ENCODE results near the gene GNG7.
"Not testable (repeated sequence)": the region's sequence is repeated elsewhere in the genome, so short reads cannot be mapped to it uniquely, and the experiment has no call there.

The GNG7 gene

DNA sequence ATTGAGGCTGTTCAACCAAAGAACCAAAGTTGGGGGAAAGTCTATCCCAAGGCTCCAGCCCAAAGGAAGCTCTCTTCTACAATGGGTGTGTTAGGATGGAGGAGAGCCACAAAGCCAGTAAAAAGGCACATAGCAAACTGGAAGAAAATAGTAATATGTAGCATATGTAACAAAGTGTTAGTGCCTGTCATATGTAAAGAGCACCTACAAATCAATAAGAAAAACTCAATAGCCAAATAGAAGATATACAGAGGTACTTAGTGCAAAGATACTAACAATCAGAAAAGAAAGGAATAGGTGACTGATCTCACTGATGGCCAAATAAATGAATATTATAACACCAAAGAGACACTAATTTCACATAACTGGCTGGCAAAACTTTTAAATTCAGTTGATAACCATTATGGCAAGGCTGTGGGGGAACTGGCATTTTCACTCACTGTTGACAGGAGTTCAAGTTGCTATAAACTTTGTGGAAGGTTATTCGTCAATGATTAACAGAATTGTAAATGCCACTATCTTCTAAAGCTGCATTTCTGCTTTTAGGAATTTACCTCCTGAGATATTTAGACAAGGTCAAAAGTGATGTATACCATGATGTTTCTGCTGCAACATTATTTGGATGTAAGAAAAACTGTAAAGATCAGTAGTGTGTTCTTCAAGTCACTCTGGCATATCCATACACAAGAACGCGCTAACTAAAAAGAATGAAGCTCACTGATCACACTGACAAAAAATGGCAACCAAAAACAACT lies 110.8 kb downstream of the GNG7 start:
- DNase-seq, result no peak

GRCh38 chr19:2590630-2591399 lies 111.7 kb downstream of the GNG7 start:
- DNase-seq, result no peak

DNA sequence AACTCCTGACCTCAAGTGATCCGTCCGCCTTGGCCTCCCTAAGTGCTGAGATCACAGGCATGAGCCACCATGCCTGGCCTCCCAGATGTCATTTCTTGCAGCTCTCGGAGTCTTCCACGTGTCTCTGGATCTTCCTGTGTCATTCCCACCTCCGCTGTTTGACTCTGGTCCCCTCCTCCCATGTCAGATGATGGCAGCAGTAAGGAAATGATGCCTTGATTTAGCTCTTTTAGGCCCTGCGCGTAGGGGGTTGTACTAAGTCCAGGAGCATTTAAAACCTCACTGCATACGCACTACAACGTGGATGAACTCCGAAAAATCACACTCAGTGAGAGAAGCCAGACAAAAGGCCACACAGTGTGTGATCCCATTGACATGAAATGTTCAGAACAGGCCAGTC lies 113.1 kb downstream of the GNG7 start:
- DNase-seq, result no peak

DNA sequence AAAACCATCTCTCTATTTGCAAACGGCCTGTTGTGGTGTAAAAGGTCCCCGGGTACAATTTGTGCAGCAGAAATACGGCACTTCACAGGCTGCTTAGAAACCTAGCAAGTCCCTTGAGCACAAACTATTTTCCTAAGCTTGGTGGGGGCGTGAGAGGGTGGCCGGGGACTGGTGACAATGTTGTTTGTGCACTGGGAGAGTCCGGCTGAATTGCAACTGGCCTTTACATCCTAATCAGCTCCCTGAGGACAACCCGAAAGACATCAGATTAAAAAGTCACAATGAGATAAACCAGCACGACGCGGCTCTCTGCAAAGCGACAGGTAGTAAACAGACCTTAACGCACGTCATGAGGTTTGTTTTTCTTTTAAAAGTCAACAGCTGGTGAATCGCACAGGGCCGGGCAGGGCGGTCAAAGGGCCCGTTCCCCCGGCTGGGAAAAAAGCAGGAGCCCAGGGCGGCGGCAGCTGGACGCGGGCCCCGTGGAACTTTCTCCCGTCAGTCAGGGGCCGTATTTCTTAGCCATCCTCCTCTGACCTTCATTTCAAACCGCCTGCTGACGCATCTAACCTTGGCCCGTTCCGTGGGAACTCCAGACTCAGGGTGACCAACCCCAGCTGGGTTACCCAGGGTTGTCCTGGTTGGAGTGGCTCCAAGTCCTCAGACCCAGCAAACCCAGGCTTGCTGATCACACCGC lies 114.3 kb downstream of the GNG7 start:
- no peak for DNase-seq

DNA sequence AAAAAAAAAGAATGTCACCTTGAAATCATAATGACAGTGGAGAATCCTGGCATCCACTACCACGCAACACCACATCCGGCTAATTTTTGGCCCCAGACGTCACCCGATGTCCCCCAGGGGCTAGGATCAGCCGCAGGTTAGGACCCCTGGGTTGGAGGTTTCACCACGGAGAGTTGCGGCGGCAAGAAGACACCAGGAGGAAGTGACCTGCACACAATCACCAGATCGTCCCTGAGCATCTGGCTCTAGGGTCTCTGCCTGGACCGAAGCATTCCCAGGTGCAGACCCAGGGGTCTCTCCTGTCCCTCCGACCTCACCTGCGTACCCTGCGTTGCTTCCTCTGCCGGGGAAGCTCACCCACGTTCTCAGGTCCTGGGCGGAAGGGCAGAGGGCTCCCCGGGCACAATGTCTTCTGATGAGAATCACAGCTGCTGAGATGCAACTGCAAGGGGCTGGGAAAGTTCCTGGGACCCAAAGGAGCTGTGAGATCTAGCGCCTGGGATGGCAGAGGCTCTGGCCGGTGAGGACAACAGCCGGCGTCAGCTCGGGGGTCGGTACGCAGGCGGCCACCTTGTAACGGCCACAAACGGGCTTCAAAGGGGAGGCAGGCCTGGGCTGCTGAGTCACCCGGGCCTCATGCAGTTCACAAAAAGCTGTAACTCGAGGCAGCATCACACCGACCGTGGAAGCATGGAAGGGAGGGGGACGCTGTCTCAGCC lies 115.3 kb downstream of the GNG7 start:
- no peak for DNase-seq

- no peak for DNase-seq
Measured at GRCh38 chr19:2586196-2586595, 116.3 kb downstream of the GNG7 start.

DNA sequence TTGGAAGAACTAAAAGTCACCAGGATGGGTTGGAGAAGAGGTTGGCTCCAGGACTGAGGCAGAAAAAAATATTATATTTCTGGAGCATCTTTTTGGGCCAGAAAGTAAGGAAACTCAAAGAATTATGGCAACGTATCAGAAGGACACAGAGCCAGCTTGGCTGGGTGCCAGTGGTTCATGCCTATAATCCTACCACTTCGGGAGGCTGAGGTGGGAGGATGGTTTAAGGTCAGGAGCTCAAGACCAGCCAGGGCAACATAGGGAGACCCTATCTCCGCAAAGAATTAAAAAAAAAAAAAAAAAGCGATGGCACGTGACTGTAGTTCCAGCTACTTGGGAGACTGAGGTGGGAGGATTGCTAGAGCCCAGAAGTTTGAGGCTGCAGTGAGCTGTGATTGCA lies 118.5 kb downstream of the GNG7 start:
- DNase-seq, result no peak

DNA sequence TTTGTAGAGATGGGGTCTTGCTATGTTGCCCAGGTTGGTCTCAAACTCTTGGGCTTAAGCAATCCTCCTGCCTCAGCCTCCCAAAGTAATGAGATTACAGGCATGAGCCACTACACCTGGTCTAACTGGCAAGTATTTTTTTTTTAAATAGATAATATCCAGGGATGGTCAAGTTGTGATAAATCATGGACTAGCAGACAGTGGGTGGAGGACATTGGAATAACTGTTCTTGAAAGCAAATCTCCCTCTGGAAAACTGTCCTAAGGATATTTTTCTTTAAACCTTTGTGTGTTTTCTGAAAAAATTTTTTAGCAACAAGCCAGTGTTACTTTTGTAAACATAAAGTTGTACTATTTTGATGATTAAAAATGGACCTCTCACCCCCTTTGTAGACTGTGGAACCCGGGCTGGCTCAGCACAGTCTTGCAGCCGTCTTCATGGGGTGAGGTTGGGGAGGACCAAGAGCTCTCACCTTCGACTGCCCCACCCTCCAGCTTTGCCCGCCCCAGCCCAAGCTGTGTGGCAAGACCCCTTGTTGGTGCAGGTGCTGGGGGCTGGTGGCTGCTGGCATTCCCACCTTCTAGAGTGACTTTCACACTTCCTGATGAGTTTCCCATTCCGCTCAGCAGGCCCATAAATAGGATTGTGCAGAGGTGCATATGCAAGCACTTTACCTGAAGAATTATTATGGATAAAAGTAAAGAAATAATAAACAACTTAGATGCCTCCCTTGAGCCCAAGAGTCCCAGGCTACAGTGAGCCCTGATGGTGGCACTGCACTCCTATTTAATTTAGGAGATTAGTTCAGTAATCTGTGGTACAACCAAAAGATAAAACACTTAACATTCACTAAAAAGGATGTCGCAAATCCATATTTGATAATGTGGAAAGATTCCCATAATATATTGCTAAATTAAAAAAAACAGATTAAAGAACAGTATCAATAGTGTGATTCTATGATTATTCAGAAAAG lies 119.2 kb downstream of the GNG7 start:
- DNase-seq, result peak; percentile 15

DNA sequence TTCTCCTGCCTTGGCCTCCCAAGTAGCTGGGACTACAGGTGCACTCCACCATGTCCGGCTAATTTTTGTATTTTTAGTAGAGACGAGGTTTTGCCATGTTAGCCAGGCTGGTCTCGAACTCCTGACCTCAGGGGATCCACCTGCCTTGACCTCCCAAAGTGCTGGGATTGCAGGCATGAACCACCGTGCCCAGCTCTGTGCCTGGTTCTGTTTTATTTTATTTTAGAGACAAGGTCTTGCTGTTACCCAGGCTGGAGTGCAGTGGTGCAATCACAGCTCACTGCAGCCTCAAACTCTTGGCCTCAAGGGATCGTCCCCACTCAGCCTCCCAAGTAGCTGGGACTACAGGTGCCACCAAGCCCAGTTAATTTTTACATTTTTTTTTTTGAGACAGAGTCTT lies 122.1 kb downstream of the GNG7 start:
- not testable (repeated sequence) for DNase-seq

- no peak for DNase-seq
Measured at GRCh38 chr19:2579678-2580280, 122.7 kb downstream of the GNG7 start.

GRCh38 chr19:2578901-2579677 lies 123.4 kb downstream of the GNG7 start:
- peak; percentile 48 for DNase-seq

- no peak for DNase-seq
Measured at GRCh38 chr19:2578391-2578890, 124.1 kb downstream of the GNG7 start.

GRCh38 chr19:2577722-2578335 lies 124.7 kb downstream of the GNG7 start:
- DNase-seq, result no peak

- peak; percentile 66 for DNase-seq
Measured at GRCh38 chr19:2575734-2576481, 126.6 kb downstream of the GNG7 start.

GRCh38 chr19:2574971-2575630 lies 127.4 kb downstream of the GNG7 start:
- no peak for DNase-seq

DNA sequence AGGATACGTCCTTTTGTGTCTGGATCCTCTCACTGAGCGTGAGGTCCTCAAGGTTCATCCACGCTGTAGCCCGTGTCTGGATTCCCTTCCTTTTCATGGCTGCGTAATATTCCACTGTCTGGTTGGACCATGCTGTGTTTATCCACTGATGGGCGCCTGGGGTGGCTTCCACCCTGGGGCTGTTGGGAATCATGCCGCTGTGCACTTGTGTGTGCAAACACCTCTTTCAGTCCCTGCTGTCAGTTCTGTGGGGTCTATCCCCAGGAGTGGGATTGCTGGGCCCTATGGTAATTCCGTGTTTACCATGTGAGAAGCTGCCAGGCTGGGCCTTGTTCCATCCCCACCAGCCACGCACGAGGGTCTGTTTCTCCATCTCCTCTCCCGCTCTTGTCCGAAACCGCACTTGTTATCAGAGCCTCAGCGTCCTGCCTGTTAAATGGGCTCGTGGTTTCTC lies 128.0 kb downstream of the GNG7 start:
- DNase-seq, result no peak

- DNase-seq, result no peak
Measured at GRCh38 chr19:2573916-2574315, 128.6 kb downstream of the GNG7 start.

DNA sequence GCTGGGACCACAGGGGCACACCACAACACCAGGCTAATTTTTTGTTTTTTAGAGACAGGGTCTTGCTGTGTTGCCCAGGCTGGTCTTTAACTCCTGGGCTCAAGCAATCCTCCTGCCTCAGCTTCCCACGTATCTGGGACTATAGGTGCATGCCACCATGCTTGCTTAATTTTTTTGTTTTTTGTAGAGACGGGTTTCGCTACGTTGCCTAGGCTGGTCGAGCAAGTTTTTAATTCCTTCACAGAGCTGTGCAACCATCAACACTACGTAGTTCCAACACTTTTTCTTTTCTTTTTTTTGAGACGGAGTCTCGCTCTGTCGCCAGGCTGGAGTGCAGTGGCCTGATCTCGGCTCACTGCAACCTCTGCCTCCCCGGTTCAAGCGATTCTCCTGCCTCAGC lies 130.3 kb downstream of the GNG7 start:
- DNase-seq, result not testable (repeated sequence)

Measured in NCI-H2171 treated with DMSO at 0.1 percent for 48 hours (cell line).